Tibial nerve (tissue), 4 donors: ENCODE data around the gene OSCP1.

Experiments used
- EP300 ChIP-seq, 2 donors: sonication (generic); formaldehyde crosslinking; IDR thresholded peaks; one replicate each; pipeline ENCODE4 v1.6.1; 2017; ENCODE audit warnings: antibody characterized with exemption in 2 of 2, mild to moderate bottlenecking in 1 of 2
- POLR2A ChIP-seq, 2 donors: fragments of 450-650 bp; IDR thresholded peaks; one replicate each; pipeline ENCODE4 v1.6.1; 2017; ENCODE audit warnings: antibody characterized with exemption in 2 of 2, mild to moderate bottlenecking in 2 of 2, moderate library complexity in 2 of 2
- TF ChIP-seq, protein P1 (sequence below), 5 experiments: fragments of 200-600 bp in 3 of 5; fragments of 450-650 bp in 2 of 5; sonication (generic) in 3 of 5; IDR thresholded peaks; one replicate each; pipeline ENCODE4 v1.5.1; 2016 to 2019; ENCODE audit warnings: antibody characterized with exemption in 5 of 5, mild to moderate bottlenecking in 3 of 5, moderate library complexity in 2 of 5

DNA sequence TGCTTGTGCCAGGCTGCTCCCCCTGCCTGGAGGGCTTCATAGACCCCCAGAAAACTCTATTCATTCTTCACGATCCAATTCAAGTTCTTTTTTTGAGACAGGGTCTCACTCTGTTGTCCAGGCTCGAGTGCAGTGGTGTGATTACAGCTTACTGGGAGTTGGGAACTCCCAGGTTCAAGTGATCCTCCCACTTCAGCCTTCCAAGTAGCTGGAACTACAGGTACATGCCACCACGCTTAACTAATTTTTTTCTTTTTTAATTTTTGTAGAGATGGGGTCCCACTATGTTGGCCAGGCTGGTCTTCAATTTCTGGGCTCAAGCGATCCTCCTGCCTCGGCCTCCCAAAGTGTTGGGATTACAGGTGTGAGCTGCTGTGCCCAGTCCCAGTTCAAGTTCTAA, 68.8 kb downstream of the OSCP1 start:
- TF ChIP-seq, protein P1, sequence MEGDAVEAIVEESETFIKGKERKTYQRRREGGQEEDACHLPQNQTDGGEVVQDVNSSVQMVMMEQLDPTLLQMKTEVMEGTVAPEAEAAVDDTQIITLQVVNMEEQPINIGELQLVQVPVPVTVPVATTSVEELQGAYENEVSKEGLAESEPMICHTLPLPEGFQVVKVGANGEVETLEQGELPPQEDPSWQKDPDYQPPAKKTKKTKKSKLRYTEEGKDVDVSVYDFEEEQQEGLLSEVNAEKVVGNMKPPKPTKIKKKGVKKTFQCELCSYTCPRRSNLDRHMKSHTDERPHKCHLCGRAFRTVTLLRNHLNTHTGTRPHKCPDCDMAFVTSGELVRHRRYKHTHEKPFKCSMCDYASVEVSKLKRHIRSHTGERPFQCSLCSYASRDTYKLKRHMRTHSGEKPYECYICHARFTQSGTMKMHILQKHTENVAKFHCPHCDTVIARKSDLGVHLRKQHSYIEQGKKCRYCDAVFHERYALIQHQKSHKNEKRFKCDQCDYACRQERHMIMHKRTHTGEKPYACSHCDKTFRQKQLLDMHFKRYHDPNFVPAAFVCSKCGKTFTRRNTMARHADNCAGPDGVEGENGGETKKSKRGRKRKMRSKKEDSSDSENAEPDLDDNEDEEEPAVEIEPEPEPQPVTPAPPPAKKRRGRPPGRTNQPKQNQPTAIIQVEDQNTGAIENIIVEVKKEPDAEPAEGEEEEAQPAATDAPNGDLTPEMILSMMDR (IDR thresholded peaks at IDR 0.05): no peak
- no peak for TF ChIP-seq EP300 (IDR thresholded peaks at IDR 0.05)
- no peak for TF ChIP-seq POLR2A (IDR thresholded peaks at IDR 0.05)
